Astrocyte (in vitro differentiated cells and primary cell): ENCODE results near the gene IP6K1. TPM values are rescaled to one million over a fixed set of nuclear protein-coding genes. Genes with fewer than 3 reads are reported as not detected.

Experiments
- DNase-seq: peaks from one replicate; pipeline ENCODE4 v3.0.0-alpha.2; 2010; ENCODE audit warnings: low read depth
- FAIRE-seq: peaks from 2 replicates; lab custom pipeline; 2011; peaks lifted over from hg19 to GRCh38; lab: Jason Lieb, UNC
- H2AFZ ChIP-seq: 2 replicates; pipeline ENCODE4 v1.6.0; 2012; ENCODE audit warnings: low read depth, low read length, inconsistent platforms
- H3K27ac ChIP-seq: 2 replicates; pipeline ENCODE4 v1.5.1; 2011; ENCODE audit warnings: low read depth, low read length, inconsistent platforms
- H3K27me3 ChIP-seq: 2 replicates; pipeline ENCODE4 v1.6.0; 2011; ENCODE audit warnings: low read length, inconsistent platforms; ENCODE audit not compliant: insufficient read depth
- H3K36me3 ChIP-seq: 2 replicates; pipeline ENCODE4 v1.5.1; 2011; ENCODE audit warnings: low read length, inconsistent platforms; ENCODE audit not compliant: insufficient read depth
- H3K4me1 ChIP-seq: 2 replicates; pipeline ENCODE4 v1.5.1; 2011; ENCODE audit warnings: low read length, inconsistent platforms; ENCODE audit not compliant: insufficient read depth
- H3K4me2 ChIP-seq: 2 replicates; pipeline ENCODE4 v1.6.0; 2012; ENCODE audit warnings: low read length, inconsistent platforms
- H3K4me3 ChIP-seq: 2 replicates; pipeline ENCODE4 v1.5.1; 2011; ENCODE audit warnings: low read depth, mild to moderate bottlenecking, low read length, inconsistent platforms; ENCODE audit not compliant: insufficient read depth
- H3K79me2 ChIP-seq: 2 replicates; pipeline ENCODE4 v1.6.0; 2012; ENCODE audit warnings: mild to moderate bottlenecking, low read length, inconsistent platforms; ENCODE audit not compliant: insufficient read depth
- H3K9ac ChIP-seq: 2 replicates; pipeline ENCODE4 v1.6.0; 2012; ENCODE audit warnings: mild to moderate bottlenecking, low read length, inconsistent platforms
- H3K9me3 ChIP-seq: 2 replicates; pipeline ENCODE4 v1.5.1; 2012; ENCODE audit warnings: low read depth, mild to moderate bottlenecking, low read length, inconsistent platforms; ENCODE audit not compliant: insufficient read depth
- H4K20me1 ChIP-seq: 2 replicates; pipeline ENCODE4 v1.6.0; 2012; ENCODE audit warnings: low read length, inconsistent platforms; ENCODE audit not compliant: insufficient read depth
- H3K27ac Mint-ChIP-seq: one replicate; pipeline ENCODE4 v1.8.0; 2021; ENCODE audit warnings: mild to moderate bottlenecking, mixed read lengths; ENCODE audit not compliant: unreplicated experiment
- H3K27me3 Mint-ChIP-seq: one replicate; pipeline ENCODE4 v1.8.0; 2021; ENCODE audit warnings: low read depth, mixed read lengths; ENCODE audit not compliant: unreplicated experiment
- H3K36me3 Mint-ChIP-seq: one replicate; pipeline ENCODE4 v1.8.0; 2021; ENCODE audit warnings: low read depth, mixed read lengths; ENCODE audit not compliant: unreplicated experiment
- H3K4me1 Mint-ChIP-seq: one replicate; pipeline ENCODE4 v1.8.0; 2021; ENCODE audit warnings: low read depth, mixed read lengths; ENCODE audit not compliant: unreplicated experiment
- H3K4me3 Mint-ChIP-seq: one replicate; pipeline ENCODE4 v1.8.0; 2021; ENCODE audit warnings: mild to moderate bottlenecking, moderate library complexity, mixed read lengths; ENCODE audit not compliant: unreplicated experiment
- H3K9me3 Mint-ChIP-seq: one replicate; pipeline ENCODE4 v1.8.0; 2021; ENCODE audit warnings: mild to moderate bottlenecking, mixed read lengths; ENCODE audit not compliant: unreplicated experiment
- EZH2 ChIP-seq: IDR thresholded peaks from 2 replicates; pipeline ENCODE4 v1.6.1; 2012; ENCODE audit warnings: mild to moderate bottlenecking, low read length, inconsistent platforms; ENCODE audit not compliant: insufficient read depth
- total RNA-seq: library from RNA; stranded (reverse); gene quantifications from 2 replicates; pipeline ENCODE4 v1.2.1, GENCODE V29; 2021
- TF ChIP-seq, protein P1 (sequence below): IDR thresholded peaks from 2 replicates; pipeline ENCODE4 v1.5.1; 2011; ENCODE audit warnings: low read depth, mild to moderate bottlenecking, inconsistent platforms, low read length, moderate library complexity; ENCODE audit not compliant: insufficient read depth

IP6K1 gene
- total RNA-seq, 1 donor from 2014 or later = 38.3 TPM

DNA sequence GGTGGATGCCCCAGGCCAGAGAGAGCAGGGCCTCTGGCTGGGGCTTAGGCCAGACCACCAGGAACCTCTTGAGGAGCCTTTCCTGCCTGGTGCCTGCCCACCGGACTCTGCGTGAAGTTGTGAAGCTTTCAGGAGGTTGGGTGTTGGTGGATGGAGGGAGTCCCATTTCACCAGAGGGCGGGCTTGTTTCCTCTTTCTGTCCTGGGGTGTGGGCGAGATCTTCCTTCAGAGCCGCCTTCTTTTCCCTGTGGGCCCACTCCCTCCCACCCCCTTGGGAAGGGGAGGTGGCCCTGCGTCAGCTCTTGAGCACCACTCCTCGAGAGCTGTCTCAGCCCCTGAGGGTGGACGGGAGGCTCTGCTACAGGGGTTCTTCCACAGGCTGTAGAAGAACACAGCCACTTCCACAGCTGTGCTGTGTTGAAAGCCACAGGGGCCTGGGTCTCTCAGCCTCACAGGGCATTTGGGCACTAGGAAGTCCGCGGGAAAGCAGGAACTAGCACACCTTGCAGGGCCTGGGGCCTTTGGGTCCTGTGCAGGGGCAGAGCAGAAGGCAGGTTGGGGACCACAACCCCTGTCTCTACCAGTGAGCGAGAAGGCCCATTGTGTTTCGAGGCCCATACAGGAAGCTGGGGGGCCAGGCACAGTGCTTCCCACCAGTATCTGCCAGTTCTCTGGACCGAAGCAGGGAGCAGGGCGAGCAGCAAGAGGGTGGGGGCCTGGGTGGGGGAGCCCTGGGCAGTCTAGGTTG is 69.0 kb downstream of the IP6K1 start:
- H3K27me3 Mint-ChIP-seq = no peaks in the 10 kb centered on the region
- no peak overlapping the region for H3K4me2 ChIP-seq

DNA sequence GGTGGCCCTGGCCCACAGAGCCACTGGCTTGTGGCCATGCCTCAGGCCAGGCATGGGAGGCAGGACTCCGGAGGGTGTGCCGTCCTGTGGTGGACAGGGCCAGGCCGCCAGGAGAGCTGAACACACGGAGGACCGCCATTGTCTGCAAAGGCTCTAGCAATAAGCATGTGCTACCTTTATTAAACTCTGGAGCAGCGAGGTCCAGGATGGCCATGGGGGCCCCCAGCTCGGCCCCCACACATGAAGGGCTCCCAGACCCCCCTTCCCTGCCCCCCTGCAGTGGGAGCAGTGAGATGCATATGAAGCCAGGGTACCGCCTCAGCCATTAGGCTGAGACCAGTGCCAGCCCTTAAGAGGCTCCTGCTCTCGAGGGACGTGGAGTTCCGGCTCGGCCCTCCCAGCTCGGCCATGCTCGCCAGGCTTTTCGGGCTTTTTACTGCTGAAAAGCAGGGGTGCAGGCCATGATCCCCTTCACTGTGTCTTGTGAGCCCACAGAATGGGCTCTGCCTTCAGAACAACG is 69.6 kb downstream of the IP6K1 start:
- no peaks in the 10 kb centered on the region for H3K27me3 ChIP-seq
- FAIRE-seq (no peak), DNase-seq (no peak)
- Mint-ChIP-seq H3K36me3 (peaks cover 9% of the 10 kb centered on the region), H3K4me1 (peaks cover 3% of the 10 kb centered on the region), H3K4me3 (no peak overlapping the region), H3K9me3 (peaks cover 3% of the 10 kb centered on the region), H3K27ac (no peak overlapping the region), H3K27me3 (no peaks in the 10 kb centered on the region)
- H3K79me2 ChIP-seq = peaks cover 9% of the 10 kb centered on the region
- no peaks in the 10 kb centered on the region for H3K9me3 ChIP-seq
- peaks cover 43% of the 10 kb centered on the region for H4K20me1 ChIP-seq
- no peak overlapping the region for H2AFZ ChIP-seq
- TF ChIP-seq, protein P1, sequence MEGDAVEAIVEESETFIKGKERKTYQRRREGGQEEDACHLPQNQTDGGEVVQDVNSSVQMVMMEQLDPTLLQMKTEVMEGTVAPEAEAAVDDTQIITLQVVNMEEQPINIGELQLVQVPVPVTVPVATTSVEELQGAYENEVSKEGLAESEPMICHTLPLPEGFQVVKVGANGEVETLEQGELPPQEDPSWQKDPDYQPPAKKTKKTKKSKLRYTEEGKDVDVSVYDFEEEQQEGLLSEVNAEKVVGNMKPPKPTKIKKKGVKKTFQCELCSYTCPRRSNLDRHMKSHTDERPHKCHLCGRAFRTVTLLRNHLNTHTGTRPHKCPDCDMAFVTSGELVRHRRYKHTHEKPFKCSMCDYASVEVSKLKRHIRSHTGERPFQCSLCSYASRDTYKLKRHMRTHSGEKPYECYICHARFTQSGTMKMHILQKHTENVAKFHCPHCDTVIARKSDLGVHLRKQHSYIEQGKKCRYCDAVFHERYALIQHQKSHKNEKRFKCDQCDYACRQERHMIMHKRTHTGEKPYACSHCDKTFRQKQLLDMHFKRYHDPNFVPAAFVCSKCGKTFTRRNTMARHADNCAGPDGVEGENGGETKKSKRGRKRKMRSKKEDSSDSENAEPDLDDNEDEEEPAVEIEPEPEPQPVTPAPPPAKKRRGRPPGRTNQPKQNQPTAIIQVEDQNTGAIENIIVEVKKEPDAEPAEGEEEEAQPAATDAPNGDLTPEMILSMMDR = no peak
- TF ChIP-seq EZH2 = no peak
- H3K4me2 ChIP-seq = no peak overlapping the region
- H3K4me3 ChIP-seq = no peak overlapping the region
- H3K4me1 ChIP-seq = peaks cover 12% of the 10 kb centered on the region
- H3K9ac ChIP-seq = no peak overlapping the region
- no peak overlapping the region for H3K27ac ChIP-seq
- peaks cover 3% of the 10 kb centered on the region for H3K36me3 ChIP-seq

More for the DNA sequence above, 69.0 kb downstream of the IP6K1 start:
- Histone ChIP-seq H3K4me1 (peaks cover 12% of the 10 kb centered on the region), H3K79me2 (peaks cover 15% of the 10 kb centered on the region), H3K27ac (no peak overlapping the region), H3K27me3 (no peaks in the 10 kb centered on the region), H4K20me1 (peaks cover 48% of the 10 kb centered on the region), H2AFZ (no peak overlapping the region), H3K9me3 (no peaks in the 10 kb centered on the region), H3K4me3 (no peak overlapping the region), H3K36me3 (peaks cover 3% of the 10 kb centered on the region), H3K9ac (no peak overlapping the region)
- H3K4me3 Mint-ChIP-seq = no peak overlapping the region
- H3K4me1 Mint-ChIP-seq = peaks cover 5% of the 10 kb centered on the region
- FAIRE-seq (no peak), DNase-seq (no peak)
- H3K27ac Mint-ChIP-seq = no peak overlapping the region
- H3K36me3 Mint-ChIP-seq = peaks cover 10% of the 10 kb centered on the region
- TF ChIP-seq EZH2 = no peak
- TF ChIP-seq, protein P1 = no peak
- H3K9me3 Mint-ChIP-seq = peaks cover 3% of the 10 kb centered on the region

DNA sequence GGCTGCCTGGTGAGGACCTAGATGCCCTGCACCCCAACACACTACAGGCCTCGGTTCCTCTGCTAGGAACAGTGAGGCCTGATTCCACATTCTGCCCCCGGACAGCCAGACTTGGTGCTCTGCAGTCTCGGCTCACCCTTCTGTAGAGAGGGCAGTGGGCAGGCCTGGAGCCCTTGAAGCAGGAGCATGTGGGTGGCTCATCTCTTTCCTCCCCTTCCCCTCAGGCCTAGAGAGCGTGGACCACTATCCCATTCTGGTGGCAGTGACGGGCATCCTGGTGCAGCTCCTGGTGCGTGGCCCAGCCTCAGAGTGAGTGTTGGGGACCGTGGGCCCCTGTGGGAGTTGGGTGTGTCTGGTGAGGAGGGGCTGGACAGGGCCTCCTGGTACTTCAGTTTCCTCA is 70.2 kb downstream of the IP6K1 start:
- H3K79me2 ChIP-seq = peaks cover 3% of the 10 kb centered on the region
- H3K4me3 ChIP-seq = no peak overlapping the region
- TF ChIP-seq, protein P1 = no peak
- no peak for TF ChIP-seq EZH2
- H3K36me3 Mint-ChIP-seq = peaks cover 9% of the 10 kb centered on the region
- H3K9ac ChIP-seq = no peak overlapping the region
- H4K20me1 ChIP-seq = peaks cover 38% of the 10 kb centered on the region
- H3K36me3 ChIP-seq = peaks cover 1% of the 10 kb centered on the region
- H3K4me1 ChIP-seq = peaks cover 12% of the 10 kb centered on the region
- no peak overlapping the region for H3K4me2 ChIP-seq
- FAIRE-seq (no peak), DNase-seq (no peak)
- H3K4me1 Mint-ChIP-seq = peaks cover 3% of the 10 kb centered on the region
- no peak overlapping the region for H3K27ac Mint-ChIP-seq
- H3K9me3 ChIP-seq = no peaks in the 10 kb centered on the region
- H2AFZ ChIP-seq = no peak overlapping the region
- H3K27ac ChIP-seq = no peak overlapping the region
- no peaks in the 10 kb centered on the region for H3K27me3 Mint-ChIP-seq
- no peak overlapping the region for H3K4me3 Mint-ChIP-seq
- no peaks in the 10 kb centered on the region for H3K27me3 ChIP-seq
- peaks cover 3% of the 10 kb centered on the region for H3K9me3 Mint-ChIP-seq
